ENCODE measurements around the gene MACROD1. TPM values are rescaled to one million over a fixed set of nuclear protein-coding genes. Genes with fewer than 3 reads are reported as not detected.

MACROD1 gene
- total and polyA plus RNA-seq, 2 donors (not counting 3 experiments of a cell fraction or from before 2014, with no cell fraction given), result 11.0 to 16.2 TPM

- Histone ChIP-seq H2AFZ (ENCODE audit: low read depth, low read length) (no peak overlapping the region), H3K9ac (replicated peaks; ENCODE audit: extremely low read depth, insufficient read depth, low read length) (no peak overlapping the region), H3K79me2 (ENCODE audit: control insufficient read depth, insufficient read depth, low read length) (no peaks in the 10 kb centered on the region), H3K4me3 (replicated peaks in 1 of 3; ENCODE audit: insufficient read depth in 1 of 3, low read depth in 1 of 3, low read length in 3 of 3) (no peak overlapping the region), H3K9me1 (replicated peaks; ENCODE audit: control insufficient read depth, extremely low read depth, insufficient read depth, low read length) (no peaks in the 10 kb centered on the region), H3K36me3 (ENCODE audit: control insufficient read depth in 2 of 2, extremely low read depth in 1 of 2, insufficient read depth in 2 of 2, low read length in 2 of 2) (peaks cover 0 to 24% of the 10 kb centered on the region in 2 experiments), H3K9me3 (replicated peaks; ENCODE audit: control insufficient read depth, insufficient read depth, low read length) (no peaks in the 10 kb centered on the region), H3K27ac (ENCODE audit: insufficient read depth, low read depth, low read length) (no peak overlapping the region), H3K4me2 (ENCODE audit: insufficient read depth, low read length) (no peak overlapping the region), H3K4me1 (ENCODE audit: control insufficient read depth, extremely low read depth, insufficient read depth, low read length) (peaks cover 34% of the 10 kb centered on the region), H3K27me3 (ENCODE audit: control insufficient read depth in 2 of 2, insufficient read depth in 2 of 2, low read length in 2 of 2) (no peaks in the 10 kb centered on the region), H4K20me1 (replicated peaks; ENCODE audit: control insufficient read depth, extremely low read depth, insufficient read depth, low read length) (no peaks in the 10 kb centered on the region)
- DNase-seq (ENCODE audit: low read depth, low spot score) (no peak), FAIRE-seq (no peak)
- dilution Hi-C loops (cut with MboI; ENCODE audit: extremely low pct_ligation_motif_present, low sequenced_read_pairs), result no loop called here
- TF ChIP-seq POLR2AphosphoS5 (IDR thresholded peaks at IDR 0.05; ENCODE audit: insufficient read depth, low read depth, low read length) (peak; percentile 31), MAX (IDR thresholded peaks at IDR 0.05; ENCODE audit: insufficient read depth, insufficient read length) (no peak), GATA2 (IDR thresholded peaks at IDR 0.05; ENCODE audit: insufficient read depth, insufficient read length, low read depth, low read length) (no peak), EZH2 (IDR thresholded peaks at IDR 0.05; ENCODE audit: borderline replicate concordance, low read depth, low read length, severe bottlenecking) (no peak), FOS (IDR thresholded peaks at IDR 0.05; ENCODE audit: borderline replicate concordance, insufficient read depth, low read length) (no peak), MYC (IDR thresholded peaks at IDR 0.05; ENCODE audit: low read depth, low read length) (no peak)
- no TSS peak for BruUV-seq (replicated peaks)
- intact Hi-C loops (cut with micrococcal nuclease), result loop anchor here (1.0 to 2.0 kb wide), 2 partner anchors 149 to 241 kb away; partner anchors contain the start of gene FKBP2
- ChIA-PET POLR2A (no interaction called here), CTCF (interaction anchor here (0.5 to 4.9 kb wide), 28 partner anchors 9 to 305 kb away, joined by 3 to 162 read pairs (median 6); partner anchors contain the start of genes COX8A, ESRRA, MACROD1 and STIP1)
These were observed 166.4 kb downstream of the MACROD1 start for GRCh38 chr11:63999349-64000025.

Measured in endothelial cell of umbilical vein (primary cell).